Hematopoietic multipotent progenitor cell treated with erythropoietin and hydrocortisone succinate and interleukin-3 and kit ligand, for 6 days (in vitro differentiated cells): ENCODE measurements around the gene ACOX3.
"Not testable (repeated sequence)": the region's sequence is repeated elsewhere in the genome, so short reads cannot be mapped to it uniquely, and the experiment has no call there.

Experiments
- DNase-seq: peaks from one replicate; pipeline ENCODE4 v3.0.0-alpha.2; 2015

ACOX3 gene

GRCh38 chr4:8431553-8431952 is 9.0 kb downstream of the ACOX3 start:
- no peak for DNase-seq

- peak; percentile 92 for DNase-seq
Measured at GRCh38 chr4:8428288-8429097, 12.0 kb downstream of the ACOX3 start.

- peak; percentile 65 for DNase-seq
Measured at GRCh38 chr4:8427761-8428287, 12.7 kb downstream of the ACOX3 start.

- DNase-seq = no peak
Measured at GRCh38 chr4:8427262-8427661, 13.3 kb downstream of the ACOX3 start.

- no peak for DNase-seq
Measured at GRCh38 chr4:8422786-8423185, 17.7 kb downstream of the ACOX3 start.

GRCh38 chr4:8422327-8422726 is 18.2 kb downstream of the ACOX3 start:
- no peak for DNase-seq

- DNase-seq = not testable (repeated sequence)
Measured at GRCh38 chr4:8420151-8420550, 20.4 kb downstream of the ACOX3 start.

GRCh38 chr4:8419222-8420041 is 21.1 kb downstream of the ACOX3 start:
- no peak for DNase-seq

GRCh38 chr4:8417071-8417614 is 23.4 kb downstream of the ACOX3 start:
- no peak for DNase-seq

- DNase-seq = no peak
Measured at GRCh38 chr4:8414377-8414776, 26.1 kb downstream of the ACOX3 start.

GRCh38 chr4:8412288-8412687 is 28.2 kb downstream of the ACOX3 start:
- DNase-seq = no peak

GRCh38 chr4:8411351-8412180 is 29.0 kb downstream of the ACOX3 start:
- no peak for DNase-seq

- DNase-seq = peak; percentile 63
Measured at GRCh38 chr4:8410641-8411271, 29.8 kb downstream of the ACOX3 start.

- DNase-seq = no peak
Measured at GRCh38 chr4:8410066-8410625, 30.4 kb downstream of the ACOX3 start.

- peak; percentile 94 for DNase-seq
Measured at GRCh38 chr4:8409264-8410065, 31.1 kb downstream of the ACOX3 start.

GRCh38 chr4:8407756-8408155 is 32.8 kb downstream of the ACOX3 start:
- no peak for DNase-seq

GRCh38 chr4:8407316-8407715 is 33.2 kb downstream of the ACOX3 start:
- DNase-seq = no peak

GRCh38 chr4:8406887-8407286 is 33.6 kb downstream of the ACOX3 start:
- not testable (repeated sequence) for DNase-seq

- DNase-seq = no peak
Measured at GRCh38 chr4:8405516-8405875, 35.0 kb downstream of the ACOX3 start.

GRCh38 chr4:8404791-8405515 is 35.6 kb downstream of the ACOX3 start:
- no peak for DNase-seq
